Left ventricle myocardium inferior (tissue), 1 donor: ENCODE results near the gene SPTBN1. TPM values are rescaled to one million over a fixed set of nuclear protein-coding genes. Genes with fewer than 3 reads are reported as not detected.

ENCODE experiments used
- DNase-seq: peaks from one replicate; pipeline ENCODE4 v3.0.0-alpha.2; 2020
- H3K27ac ChIP-seq: fragments of 200-600 bp; replicated peaks from 2 replicates; pipeline ENCODE4 v1.8.0; 2021
- H3K27me3 ChIP-seq: fragments of 200-600 bp; 2 replicates; pipeline ENCODE4 v1.8.0; 2021; ENCODE audit warnings: low read depth
- H3K36me3 ChIP-seq: fragments of 200-600 bp; 2 replicates; pipeline ENCODE4 v1.8.0; 2021
- H3K4me1 ChIP-seq: fragments of 200-600 bp; 2 replicates; pipeline ENCODE4 v1.8.0; 2021
- H3K4me3 ChIP-seq: fragments of 200-600 bp; 2 replicates; pipeline ENCODE4 v1.8.0; 2021; ENCODE audit warnings: mild to moderate bottlenecking, moderate library complexity
- H3K9me3 ChIP-seq: fragments of 200-600 bp; replicated peaks from 2 replicates; pipeline ENCODE4 v1.8.0; 2021
- intact Hi-C: fragments of 100-400 bp; cut with micrococcal nuclease; formaldehyde crosslinking; loops from one replicate; pipeline ENCODE4 v1.11.0; 2022
- long read RNA-seq: library from polyadenylated mRNA; unstranded; transcript quantifications from one replicate; pipeline ENCODE4 v2.0.0, GENCODE V29; 2021
- total RNA-seq: library from RNA; stranded (reverse); fragmentation: NEBNext Ultra II Directional; extraction: Animal tissue kit (Norgen Biotek cat#: 25700); gene quantifications from one replicate; pipeline ENCODE4 v1.2.1, GENCODE V29; 2021
- TF ChIP-seq, protein P1 (sequence below): fragments of 200-600 bp; IDR thresholded peaks from 2 replicates; pipeline ENCODE4 v1.8.0; 2021; ENCODE audit warnings: antibody characterized with exemption, mild to moderate bottlenecking, borderline replicate concordance
- donor health status: DM: no; HTN: yes; CAD: no; lungs with severe emphysema.

SPTBN1 gene
- total RNA-seq = 484 TPM
- long read RNA-seq, full-length matches to known transcripts = 22 of 340 reads
- long read RNA-seq, partial matches to known transcripts = 239 of 340 reads
- long read RNA-seq, other reads (novel, unspliced or antisense) = 79 of 340 reads

DNA sequence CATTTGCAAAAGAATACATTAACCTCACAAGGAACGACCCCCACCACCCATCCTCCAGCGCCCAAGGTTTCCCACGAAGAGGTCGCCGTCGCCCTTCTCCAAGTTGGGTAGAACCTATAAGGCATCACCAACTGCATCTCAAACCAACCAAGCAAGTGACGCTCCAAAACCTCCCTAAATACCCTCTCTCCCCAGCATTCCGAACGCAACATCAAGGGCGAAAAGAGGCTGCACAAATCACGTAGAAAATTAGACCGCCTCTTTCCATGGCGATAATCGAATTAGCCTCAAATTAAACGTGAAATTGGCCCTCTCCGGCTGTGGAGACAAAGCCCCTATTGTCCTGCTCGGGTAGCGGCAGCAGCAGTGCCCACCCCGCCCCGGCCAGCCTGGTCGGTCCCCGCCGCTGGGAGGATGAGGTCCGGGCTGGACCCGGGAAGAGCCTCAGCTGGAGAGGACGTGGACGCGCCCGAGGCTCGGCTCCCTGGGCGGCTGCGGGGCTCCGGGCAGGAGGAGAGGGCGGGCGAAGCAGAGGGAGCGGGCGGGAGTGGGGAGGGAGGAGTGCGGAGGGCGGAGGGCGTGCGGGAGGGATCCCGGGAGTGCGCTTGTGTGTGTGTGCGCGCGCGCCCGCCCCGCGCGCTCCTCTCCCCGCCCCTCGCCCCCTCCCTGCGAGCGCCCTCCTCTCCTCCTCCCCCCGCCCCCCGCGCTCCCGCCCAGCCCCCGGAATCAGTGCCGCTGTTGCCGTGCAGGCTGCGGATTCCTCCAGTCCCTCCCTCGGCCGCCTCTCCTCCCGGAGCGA is at the start of gene SPTBN1:
SPTBN1 (plus strand) TSS at position 765 of the 799 bp plus-strand sequence. CDS start 70,092 bp downstream, outside the sequence.
- Histone ChIP-seq H3K4me1 (peaks cover 58% of the 10 kb centered on the region), H3K9me3 (no peaks in the 10 kb centered on the region), H3K27me3 (no peaks in the 10 kb centered on the region), H3K4me3 (peak within 1 kb of the TSS; percentile 87), H3K36me3 (no peaks in the 10 kb centered on the region), H3K27ac (peak within 1 kb of the TSS; percentile 99)
- TF ChIP-seq, protein P1, sequence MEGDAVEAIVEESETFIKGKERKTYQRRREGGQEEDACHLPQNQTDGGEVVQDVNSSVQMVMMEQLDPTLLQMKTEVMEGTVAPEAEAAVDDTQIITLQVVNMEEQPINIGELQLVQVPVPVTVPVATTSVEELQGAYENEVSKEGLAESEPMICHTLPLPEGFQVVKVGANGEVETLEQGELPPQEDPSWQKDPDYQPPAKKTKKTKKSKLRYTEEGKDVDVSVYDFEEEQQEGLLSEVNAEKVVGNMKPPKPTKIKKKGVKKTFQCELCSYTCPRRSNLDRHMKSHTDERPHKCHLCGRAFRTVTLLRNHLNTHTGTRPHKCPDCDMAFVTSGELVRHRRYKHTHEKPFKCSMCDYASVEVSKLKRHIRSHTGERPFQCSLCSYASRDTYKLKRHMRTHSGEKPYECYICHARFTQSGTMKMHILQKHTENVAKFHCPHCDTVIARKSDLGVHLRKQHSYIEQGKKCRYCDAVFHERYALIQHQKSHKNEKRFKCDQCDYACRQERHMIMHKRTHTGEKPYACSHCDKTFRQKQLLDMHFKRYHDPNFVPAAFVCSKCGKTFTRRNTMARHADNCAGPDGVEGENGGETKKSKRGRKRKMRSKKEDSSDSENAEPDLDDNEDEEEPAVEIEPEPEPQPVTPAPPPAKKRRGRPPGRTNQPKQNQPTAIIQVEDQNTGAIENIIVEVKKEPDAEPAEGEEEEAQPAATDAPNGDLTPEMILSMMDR = peak; percentile 36
- peak; percentile 94 for DNase-seq
- intact Hi-C loops = no loop called here

DNA sequence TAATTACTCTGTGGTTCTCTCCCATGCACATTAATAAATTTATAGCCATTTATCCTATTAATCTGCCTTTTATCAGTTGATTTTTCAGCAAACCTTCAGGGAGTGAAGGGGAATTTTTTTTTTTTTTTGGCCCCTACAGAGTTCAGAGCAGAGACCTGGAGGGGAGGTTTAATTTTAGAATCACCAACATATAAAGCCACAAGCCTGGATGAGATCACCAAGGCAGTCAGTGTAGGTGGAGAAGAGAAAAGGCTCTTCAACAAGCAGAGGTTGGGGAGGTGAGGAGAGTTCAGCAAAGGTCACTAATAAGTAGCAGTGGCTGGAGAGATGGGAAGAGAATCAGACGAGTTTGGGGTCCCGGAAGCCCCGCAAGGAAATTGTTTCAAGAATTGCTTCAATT is 48.4 kb upstream of the SPTBN1 start:
- no peak for DNase-seq
- H3K27me3 ChIP-seq = no peaks in the 10 kb centered on the region
- peaks cover 47% of the 10 kb centered on the region for H3K4me1 ChIP-seq
- no peaks in the 10 kb centered on the region for H3K36me3 ChIP-seq
- H3K27ac ChIP-seq = no peak overlapping the region
- no peaks in the 10 kb centered on the region for H3K9me3 ChIP-seq
- TF ChIP-seq, protein P1 = no peak
- intact Hi-C loops = no loop called here
- no peak overlapping the region for H3K4me3 ChIP-seq

DNA sequence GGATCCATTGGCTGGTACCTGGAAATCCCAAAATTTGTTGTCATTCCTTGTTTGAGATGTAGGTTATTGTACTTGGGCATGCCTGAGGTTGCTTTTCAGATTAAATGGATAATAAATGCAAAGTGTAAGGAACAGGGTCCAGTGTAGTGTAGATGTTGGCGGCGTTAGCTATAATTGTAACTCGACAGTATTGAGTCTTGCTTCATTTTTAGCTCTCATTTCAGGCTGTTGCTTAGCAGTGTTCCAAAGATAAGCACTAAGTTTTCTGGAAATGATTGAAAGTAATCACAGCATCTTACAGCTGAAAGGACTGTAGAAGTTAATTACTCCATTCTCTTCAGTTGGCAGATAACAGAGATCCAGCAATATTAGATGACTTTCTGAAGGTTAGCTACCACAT is 47.8 kb upstream of the SPTBN1 start:
- DNase-seq = no peak
- H3K4me1 ChIP-seq = peaks cover 41% of the 10 kb centered on the region
- no peak overlapping the region for H3K4me3 ChIP-seq
- no peak overlapping the region for H3K27ac ChIP-seq
- H3K36me3 ChIP-seq = no peaks in the 10 kb centered on the region
- no peaks in the 10 kb centered on the region for H3K27me3 ChIP-seq
- TF ChIP-seq, protein P1 = no peak
- no peaks in the 10 kb centered on the region for H3K9me3 ChIP-seq
- intact Hi-C loops = no loop called here

DNA sequence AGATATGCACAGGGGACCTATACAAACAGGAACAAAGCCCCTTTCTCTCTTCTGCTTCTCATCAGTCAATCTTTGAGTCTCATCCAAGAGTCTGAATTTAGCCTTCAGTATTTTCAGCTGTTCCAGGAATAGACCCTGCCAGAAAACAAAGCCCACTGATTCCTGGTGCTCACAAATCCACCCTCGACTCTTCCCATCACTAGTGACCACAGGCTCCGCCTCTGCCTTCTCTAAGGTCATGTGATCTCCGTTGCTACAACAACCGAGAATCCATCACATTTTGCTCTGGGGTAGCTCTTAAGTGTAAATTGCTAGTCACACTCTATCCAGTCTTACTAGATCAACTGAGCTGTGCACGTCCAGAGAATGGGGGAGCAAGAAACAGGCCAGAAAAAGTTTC is 46.4 kb upstream of the SPTBN1 start:
- Histone ChIP-seq H3K4me1 (peaks cover 38% of the 10 kb centered on the region), H3K27ac (peak overlapping the region; percentile 28), H3K4me3 (no peak overlapping the region), H3K36me3 (no peaks in the 10 kb centered on the region), H3K9me3 (no peaks in the 10 kb centered on the region), H3K27me3 (no peaks in the 10 kb centered on the region)
- DNase-seq = no peak
- intact Hi-C loops = no loop called here
- TF ChIP-seq, protein P1 = no peak

DNA sequence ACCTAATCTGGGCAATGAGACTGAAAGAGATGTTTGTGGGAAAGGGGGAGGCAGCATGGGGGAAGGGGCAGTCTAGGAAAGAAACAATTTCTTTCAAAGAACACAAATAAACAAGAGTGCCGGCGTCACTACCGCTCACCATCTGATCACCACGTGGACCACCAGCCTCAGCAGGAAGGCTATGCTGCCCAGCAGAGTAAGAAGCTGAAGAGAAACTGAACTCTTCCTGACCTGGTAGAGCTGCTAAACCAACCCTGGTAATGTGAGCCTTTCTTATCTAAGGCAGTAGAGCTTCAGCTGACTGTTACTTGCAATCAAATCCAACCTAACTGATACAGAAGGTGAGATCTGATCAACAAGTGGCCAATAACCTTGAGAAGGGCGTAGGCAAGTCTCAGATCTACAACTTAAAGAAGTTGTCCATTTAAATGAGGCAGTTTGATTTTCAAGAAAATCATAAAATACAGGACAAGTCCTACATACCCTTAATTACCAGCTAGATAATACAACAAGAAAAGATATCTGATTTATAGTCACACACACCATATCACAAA is 44.2 kb upstream of the SPTBN1 start:
- Histone ChIP-seq H3K27ac (no peak overlapping the region), H3K4me1 (peaks cover 51% of the 10 kb centered on the region), H3K36me3 (no peaks in the 10 kb centered on the region), H3K9me3 (no peaks in the 10 kb centered on the region), H3K27me3 (no peaks in the 10 kb centered on the region), H3K4me3 (no peak overlapping the region)
- intact Hi-C loops = no loop called here
- DNase-seq = no peak
- TF ChIP-seq, protein P1 = no peak
